ENCODE results near the gene MCTP2. TPM values are rescaled to one million over a fixed set of nuclear protein-coding genes. Genes with fewer than 3 reads are reported as not detected.
A peak's percentile ranks its signal among the peaks of the same experiment; 100 is the strongest.

The MCTP2 gene
- total and polyA plus RNA-seq, 2 of the 8 experiments (the other 6 are each of a cell fraction or from before 2014, with no cell fraction given): 3.4 to 4.5 TPM

DNA sequence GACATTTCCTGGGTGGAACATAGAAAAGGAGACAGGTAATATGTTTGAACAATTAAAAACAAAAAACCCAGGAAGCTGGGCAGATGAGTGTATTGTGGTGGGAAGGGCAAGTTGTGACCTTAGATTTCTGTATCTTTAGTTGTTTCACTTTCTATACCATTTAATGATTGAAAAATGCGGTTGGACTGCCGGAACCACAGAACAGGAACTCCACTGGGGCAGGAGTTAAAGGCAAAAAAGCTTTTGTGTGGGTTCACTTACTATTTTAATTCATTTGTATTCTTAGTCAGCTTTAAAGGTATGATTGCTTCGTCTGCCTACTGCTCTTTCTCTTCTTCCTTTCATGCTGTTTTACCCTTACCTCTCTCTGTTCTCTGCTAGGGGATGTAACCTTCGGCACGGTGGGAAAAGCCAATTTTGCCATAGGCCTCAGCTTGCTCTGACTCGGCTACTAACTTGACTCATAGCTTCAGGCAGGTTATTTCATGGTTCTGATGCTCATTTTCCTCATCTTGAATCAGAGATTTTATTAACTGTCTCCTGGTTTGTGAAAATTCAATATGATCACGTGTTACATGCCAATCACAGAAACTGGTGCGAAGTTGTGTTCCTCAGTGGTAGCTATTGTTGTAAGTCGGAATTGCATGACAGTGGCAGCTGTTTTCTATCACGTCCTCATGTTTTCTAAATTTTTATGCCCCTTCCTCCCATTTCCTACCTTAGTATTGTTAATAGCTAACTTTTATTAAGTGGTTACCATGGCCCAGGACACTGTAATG lies 1.6 kb upstream of the MCTP2 start:
- ChIA-PET CTCF (ENCODE audit: partially characterized antibody) (interaction anchor here (1.0 to 4.7 kb wide), 7 partner anchors 8 to 94 kb away, joined by 3 to 20 read pairs (median 4); no protein-coding TSS in a partner anchor), POLR2A (ENCODE audit: partially characterized antibody) (no interaction called here)
- Histone ChIP-seq H2BK12ac (ENCODE audit: low read depth, low read length) (no peak overlapping the region), H2BK5ac (ENCODE audit: low read depth, low read length) (no peak overlapping the region), H2BK15ac (ENCODE audit: low read length) (no peak overlapping the region), H3K79me2 (ENCODE audit: control insufficient read depth in 1 of 2, insufficient read depth in 2 of 2, low read length in 2 of 2) (no peaks in the 10 kb centered on the region), H3K14ac (ENCODE audit: insufficient read length) (no peak overlapping the region), H3K36me3 (ENCODE audit: control insufficient read depth in 2 of 4, insufficient read depth in 4 of 4, low read length in 3 of 4) (no peaks in the 10 kb centered on the region), H3K4me1 (replicated peaks in 1 of 4; ENCODE audit: control insufficient read depth in 3 of 4, insufficient read depth in 4 of 4, low read length in 3 of 4) (peaks cover 0 to 5% (median 0%) of the 10 kb centered on the region in 4 experiments; a peak in 3 of 7 replicates), H3K27me3 (replicated peaks in 1 of 4; ENCODE audit: control insufficient read depth in 3 of 4, extremely low read depth in 1 of 4, insufficient read depth in 3 of 4, low read length in 3 of 4) (peaks cover 0 to 11% (median 5%) of the 10 kb centered on the region in 4 experiments; a peak in 6 of 7 replicates), H3K4me3 (ENCODE audit: extremely low read depth in 1 of 4, insufficient read depth in 2 of 4, low read depth in 3 of 4, low read length in 4 of 4) (no peak overlapping the region), H3K18ac (ENCODE audit: extremely low read depth, low read length) (no peak overlapping the region), H3K23ac (ENCODE audit: insufficient read length) (no peak overlapping the region), H3K23me2 (ENCODE audit: low read depth, low read length) (peaks cover 15% of the 10 kb centered on the region), H4K91ac (replicated peaks; ENCODE audit: insufficient read length, low read length) (no peak overlapping the region), H3K9me3 (ENCODE audit: insufficient read depth in 2 of 2, low read depth in 1 of 2, low read length in 1 of 2) (no peaks in the 10 kb centered on the region), H3K79me1 (ENCODE audit: low read depth, low read length) (no peaks in the 10 kb centered on the region), H4K8ac (ENCODE audit: extremely low read depth, insufficient read depth, low read length) (no peak overlapping the region), H3K4me2 (ENCODE audit: insufficient read depth in 1 of 2, low read depth in 2 of 2, low read length in 2 of 2) (peak overlapping the region in 1 of 2 experiments; percentile 98; a peak in 1 of 4 replicates), H4K5ac (ENCODE audit: insufficient read length, low read depth, low read length) (no peak overlapping the region), H3K9ac (replicated peaks in 1 of 4; ENCODE audit: extremely low read depth in 1 of 4, low read depth in 3 of 4, low read length in 3 of 4) (no peak overlapping the region), H3K4ac (replicated peaks; ENCODE audit: insufficient read length, low read depth, low read length) (no peak overlapping the region), H3K56ac (replicated peaks; ENCODE audit: insufficient read length, low read depth, low read length) (no peak overlapping the region), H4K20me1 (replicated peaks in 1 of 2; ENCODE audit: control insufficient read depth in 1 of 2, insufficient read depth in 2 of 2, low read length in 2 of 2) (no peaks in the 10 kb centered on the region), H3K27ac (ENCODE audit: low read depth, low read length) (no peak overlapping the region), H2AK5ac (ENCODE audit: low read depth, low read length) (no peak overlapping the region), H2AFZ (ENCODE audit: low read length) (no peak overlapping the region), H2BK20ac (ENCODE audit: low read length) (no peak overlapping the region), H2BK120ac (replicated peaks; ENCODE audit: low read depth, low read length) (no peak overlapping the region)
- DNase-seq (ENCODE audit: low read depth in 1 of 2, low spot score in 2 of 2) (no peak), FAIRE-seq (no peak)
- TF ChIP-seq SP2 (IDR thresholded peaks at IDR 0.05; ENCODE audit: low read length): no peak
- WGBS, 2 experiments (ENCODE audit: extremely low coverage in 1 of 2, insufficient coverage in 1 of 2, insufficient read length in 1 of 2, insufficient replicate concordance in 2 of 2, low coverage in 1 of 2, low lambda C conversion rate in 2 of 2, missing lambda C conversion rate in 1 of 2): 85% methylated on average over 10 of the region's 10 CpGs; no CpG with 5 or more reads in 1 of the 2 experiments
